ENCODE measurements around the gene SIX6. TPM values are rescaled to one million over a fixed set of nuclear protein-coding genes. Genes with fewer than 3 reads are reported as not detected.

Gene SIX6
- total and polyA plus RNA-seq, 10 of the 15 experiments (the other 5 are each of a cell fraction or from before 2014, with no cell fraction given): not detected

DNA sequence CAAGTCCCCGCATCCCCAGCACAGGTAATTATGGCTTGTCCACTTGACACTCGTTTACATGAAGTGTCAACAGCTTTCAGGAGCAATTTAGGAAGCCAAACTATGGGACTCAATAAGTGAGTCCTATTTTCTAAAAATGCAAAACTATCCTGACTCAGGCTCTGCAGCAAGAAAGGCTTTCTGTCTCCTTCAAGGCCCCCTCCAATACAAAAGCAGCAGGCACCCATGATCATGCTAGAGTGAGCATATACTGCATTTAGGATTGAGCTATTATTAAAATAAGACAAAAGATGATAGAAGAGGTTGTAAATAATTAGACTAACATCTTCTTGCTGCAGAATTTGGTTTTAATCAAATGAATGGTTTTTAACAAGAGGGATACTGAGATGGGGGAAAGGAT, 3.2 kb downstream of the SIX6 start:
- POLR2A ChIA-PET: no interaction called here
- no peaks in the 10 kb centered on the region for H3K4me1 ChIP-seq (ENCODE audit: control insufficient read depth, insufficient read depth, low read length)
- H3K9ac ChIP-seq (ENCODE audit: control insufficient read depth, insufficient read depth, low read length): no peak overlapping the region
- peaks cover 21 to 34% of the 10 kb centered on the region in 2 experiments for H3K27me3 ChIP-seq (replicated peaks in 1 of 2; ENCODE audit: control insufficient read depth in 2 of 2, insufficient read depth in 2 of 2, low read length in 1 of 2)
- no peaks in the 10 kb centered on the region for H3K36me3 ChIP-seq (ENCODE audit: control insufficient read depth in 2 of 2, insufficient read depth in 2 of 2, low read length in 1 of 2)
- CTCF ChIA-PET: no interaction called here
- 14% methylated on average over 2 of the region's 2 CpGs for WGBS (ENCODE audit: insufficient coverage, insufficient replicate concordance, low lambda C conversion rate, missing lambda C conversion rate)
- DNase-seq (ENCODE audit: low read depth, low spot score) (no peak), FAIRE-seq (no peak), ATAC-seq (no peak)
- H4K20me1 ChIP-seq (ENCODE audit: control insufficient read depth, insufficient read depth): no peaks in the 10 kb centered on the region
- no peaks in the 10 kb centered on the region; the same call in 2 of the 3 replicates for H3K9me3 ChIP-seq (replicated peaks; ENCODE audit: control insufficient read depth, insufficient read depth, low read length)
- RAD21 ChIA-PET (ENCODE audit: unreplicated experiment): no interaction called here
- no TSS peak for BruUV-seq (replicated peaks)
- H3K4me2 ChIP-seq (ENCODE audit: control insufficient read depth, insufficient read depth): no peak overlapping the region
- in situ Hi-C loops (cut with MboI) (no loop called here), intact Hi-C loops (cut with micrococcal nuclease; ENCODE audit: unreplicated experiment) (no loop called here)
- SMC1A ChIA-PET (ENCODE audit: uncharacterized antibody, unreplicated experiment): interaction anchor here (1.2 kb wide), 1 partner anchor 9 kb away, joined by 3 read pairs; no protein-coding TSS in a partner anchor
- H2AFZ ChIP-seq (ENCODE audit: control insufficient read depth, low read depth, low read length): no peak overlapping the region
- TF ChIP-seq, protein P1, sequence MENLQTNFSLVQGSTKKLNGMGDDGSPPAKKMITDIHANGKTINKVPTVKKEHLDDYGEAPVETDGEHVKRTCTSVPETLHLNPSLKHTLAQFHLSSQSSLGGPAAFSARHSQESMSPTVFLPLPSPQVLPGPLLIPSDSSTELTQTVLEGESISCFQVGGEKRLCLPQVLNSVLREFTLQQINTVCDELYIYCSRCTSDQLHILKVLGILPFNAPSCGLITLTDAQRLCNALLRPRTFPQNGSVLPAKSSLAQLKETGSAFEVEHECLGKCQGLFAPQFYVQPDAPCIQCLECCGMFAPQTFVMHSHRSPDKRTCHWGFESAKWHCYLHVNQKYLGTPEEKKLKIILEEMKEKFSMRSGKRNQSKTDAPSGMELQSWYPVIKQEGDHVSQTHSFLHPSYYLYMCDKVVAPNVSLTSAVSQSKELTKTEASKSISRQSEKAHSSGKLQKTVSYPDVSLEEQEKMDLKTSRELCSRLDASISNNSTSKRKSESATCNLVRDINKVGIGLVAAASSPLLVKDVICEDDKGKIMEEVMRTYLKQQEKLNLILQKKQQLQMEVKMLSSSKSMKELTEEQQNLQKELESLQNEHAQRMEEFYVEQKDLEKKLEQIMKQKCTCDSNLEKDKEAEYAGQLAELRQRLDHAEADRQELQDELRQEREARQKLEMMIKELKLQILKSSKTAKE (IDR thresholded peaks at IDR 0.05; ENCODE audit: low read depth, poor library complexity, severe bottlenecking): no peak
- TF ChIP-seq, protein P2, sequence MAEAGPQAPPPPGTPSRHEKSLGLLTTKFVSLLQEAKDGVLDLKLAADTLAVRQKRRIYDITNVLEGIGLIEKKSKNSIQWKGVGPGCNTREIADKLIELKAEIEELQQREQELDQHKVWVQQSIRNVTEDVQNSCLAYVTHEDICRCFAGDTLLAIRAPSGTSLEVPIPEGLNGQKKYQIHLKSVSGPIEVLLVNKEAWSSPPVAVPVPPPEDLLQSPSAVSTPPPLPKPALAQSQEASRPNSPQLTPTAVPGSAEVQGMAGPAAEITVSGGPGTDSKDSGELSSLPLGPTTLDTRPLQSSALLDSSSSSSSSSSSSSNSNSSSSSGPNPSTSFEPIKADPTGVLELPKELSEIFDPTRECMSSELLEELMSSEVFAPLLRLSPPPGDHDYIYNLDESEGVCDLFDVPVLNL (IDR thresholded peaks at IDR 0.05; ENCODE audit: low read depth, low read length): no peak
- no peak for TF ChIP-seq ZSCAN29 (IDR thresholded peaks at IDR 0.05)
- no peak for TF ChIP-seq SMC3 (IDR thresholded peaks at IDR 0.05; ENCODE audit: borderline replicate concordance, low read length)
- no peak for TF ChIP-seq NFYB (IDR thresholded peaks at IDR 0.05; ENCODE audit: insufficient read depth, low read depth, low read length)
- TF ChIP-seq, protein P3, sequence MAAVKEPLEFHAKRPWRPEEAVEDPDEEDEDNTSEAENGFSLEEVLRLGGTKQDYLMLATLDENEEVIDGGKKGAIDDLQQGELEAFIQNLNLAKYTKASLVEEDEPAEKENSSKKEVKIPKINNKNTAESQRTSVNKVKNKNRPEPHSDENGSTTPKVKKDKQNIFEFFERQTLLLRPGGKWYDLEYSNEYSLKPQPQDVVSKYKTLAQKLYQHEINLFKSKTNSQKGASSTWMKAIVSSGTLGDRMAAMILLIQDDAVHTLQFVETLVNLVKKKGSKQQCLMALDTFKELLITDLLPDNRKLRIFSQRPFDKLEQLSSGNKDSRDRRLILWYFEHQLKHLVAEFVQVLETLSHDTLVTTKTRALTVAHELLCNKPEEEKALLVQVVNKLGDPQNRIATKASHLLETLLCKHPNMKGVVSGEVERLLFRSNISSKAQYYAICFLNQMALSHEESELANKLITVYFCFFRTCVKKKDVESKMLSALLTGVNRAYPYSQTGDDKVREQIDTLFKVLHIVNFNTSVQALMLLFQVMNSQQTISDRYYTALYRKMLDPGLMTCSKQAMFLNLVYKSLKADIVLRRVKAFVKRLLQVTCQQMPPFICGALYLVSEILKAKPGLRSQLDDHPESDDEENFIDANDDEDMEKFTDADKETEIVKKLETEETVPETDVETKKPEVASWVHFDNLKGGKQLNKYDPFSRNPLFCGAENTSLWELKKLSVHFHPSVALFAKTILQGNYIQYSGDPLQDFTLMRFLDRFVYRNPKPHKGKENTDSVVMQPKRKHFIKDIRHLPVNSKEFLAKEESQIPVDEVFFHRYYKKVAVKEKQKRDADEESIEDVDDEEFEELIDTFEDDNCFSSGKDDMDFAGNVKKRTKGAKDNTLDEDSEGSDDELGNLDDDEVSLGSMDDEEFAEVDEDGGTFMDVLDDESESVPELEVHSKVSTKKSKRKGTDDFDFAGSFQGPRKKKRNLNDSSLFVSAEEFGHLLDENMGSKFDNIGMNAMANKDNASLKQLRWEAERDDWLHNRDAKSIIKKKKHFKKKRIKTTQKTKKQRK (IDR thresholded peaks at IDR 0.05; ENCODE audit: low read depth, low read length): no peak
- TF ChIP-seq PAX8 (IDR thresholded peaks at IDR 0.05): no peak
- no peak for TF ChIP-seq KDM1A (IDR thresholded peaks at IDR 0.05; ENCODE audit: borderline replicate concordance)
- no peak for TF ChIP-seq YBX1 (IDR thresholded peaks at IDR 0.05)
- no peak for TF ChIP-seq EP300 (IDR thresholded peaks at IDR 0.05; ENCODE audit: borderline replicate concordance in 1 of 2, control insufficient read depth in 1 of 2, low read depth in 2 of 2, low read length in 2 of 2)
- no peak for TF ChIP-seq KAT2A (conservative IDR thresholded peaks at IDR 0.05; ENCODE audit: control insufficient read depth, low read depth, low read length)
- H3K27ac ChIP-seq (ENCODE audit: control insufficient read depth, insufficient read depth): no peak overlapping the region
- no peak overlapping the region for H3K4me3 ChIP-seq
- no peaks in the 10 kb centered on the region for H3K79me2 ChIP-seq (ENCODE audit: control insufficient read depth, insufficient read depth, low read length)
